ENCODE measurements around the gene CACNA1I.
"Not testable (repeated sequence)": the region's sequence is repeated elsewhere in the genome, so short reads cannot be mapped to it uniquely, and the experiment has no call there.

The CACNA1I gene

DNA sequence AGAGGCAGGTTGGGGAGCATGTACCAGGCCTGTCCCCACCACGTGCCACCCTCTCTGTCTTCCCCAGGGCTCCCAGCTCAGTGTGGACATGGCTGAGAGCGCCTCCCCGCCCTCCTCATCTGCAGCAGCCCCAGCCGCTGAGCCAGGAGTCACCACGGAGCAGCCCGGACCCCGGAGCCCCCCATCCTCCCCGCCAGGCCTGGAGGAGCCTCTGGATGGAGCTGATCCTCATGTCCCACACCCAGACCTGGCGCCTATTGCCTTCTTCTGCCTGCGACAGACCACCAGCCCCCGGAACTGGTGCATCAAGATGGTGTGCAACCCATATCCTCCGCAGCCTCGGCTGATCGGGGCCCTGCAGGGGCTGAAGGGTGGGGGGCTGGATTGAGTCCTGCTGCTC, at the start of gene CACNA1I:
TSS of gene CACNA1I (plus strand) at position 89 of the 400 bp plus-strand sequence. CDS start at position 89, 0 bp downstream.
- no peak for DNase-seq

DNA sequence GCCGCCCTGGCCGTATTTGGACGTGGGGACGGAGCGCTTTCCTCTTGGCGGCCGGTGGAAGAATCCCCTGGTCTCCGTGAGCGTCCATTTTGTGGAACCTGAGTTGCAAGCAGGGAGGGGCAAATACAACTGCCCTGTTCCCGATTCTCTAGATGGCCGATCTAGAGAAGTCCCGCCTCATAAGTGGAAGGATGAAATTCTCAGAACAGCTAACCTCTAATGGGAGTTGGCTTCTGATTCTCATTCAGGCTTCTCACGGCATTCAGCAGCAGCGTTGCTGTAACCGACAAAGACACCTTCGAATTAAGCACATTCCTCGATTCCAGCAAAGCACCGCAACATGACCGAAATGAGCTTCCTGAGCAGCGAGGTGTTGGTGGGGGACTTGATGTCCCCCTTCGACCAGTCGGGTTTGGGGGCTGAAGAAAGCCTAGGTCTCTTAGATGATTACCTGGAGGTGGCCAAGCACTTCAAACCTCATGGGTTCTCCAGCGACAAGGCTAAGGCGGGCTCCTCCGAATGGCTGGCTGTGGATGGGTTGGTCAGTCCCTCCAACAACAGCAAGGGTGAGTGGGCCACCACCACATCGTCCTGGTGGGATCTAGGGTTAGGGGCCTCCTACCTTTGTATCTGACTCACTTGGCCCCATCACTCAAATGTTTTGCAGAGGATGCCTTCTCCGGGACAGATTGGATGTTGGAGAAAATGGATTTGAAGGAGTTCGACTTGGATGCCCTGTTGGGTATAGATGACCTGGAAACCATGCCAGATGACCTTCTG, 49.3 kb upstream of the CACNA1I start:
- not testable (repeated sequence) for DNase-seq

DNA sequence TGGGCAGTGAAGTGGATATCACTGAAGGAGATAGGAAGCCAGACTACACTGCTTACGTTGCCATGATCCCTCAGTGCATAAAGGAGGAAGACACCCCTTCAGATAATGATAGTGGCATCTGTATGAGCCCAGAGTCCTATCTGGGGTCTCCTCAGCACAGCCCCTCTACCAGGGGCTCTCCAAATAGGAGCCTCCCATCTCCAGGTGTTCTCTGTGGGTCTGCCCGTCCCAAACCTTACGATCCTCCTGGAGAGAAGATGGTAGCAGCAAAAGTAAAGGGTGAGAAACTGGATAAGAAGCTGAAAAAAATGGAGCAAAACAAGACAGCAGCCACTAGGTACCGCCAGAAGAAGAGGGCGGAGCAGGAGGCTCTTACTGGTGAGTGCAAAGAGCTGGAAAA, 48.5 kb upstream of the CACNA1I start:
- DNase-seq = not testable (repeated sequence)

- DNase-seq = peak in 2 of 51 donors; percentile 60 to 67
Measured at GRCh38 chr22:39522567-39523300, 47.8 kb upstream of the CACNA1I start.

GRCh38 chr22:39524089-39524752, 46.3 kb upstream of the CACNA1I start:
- no peak for DNase-seq

DNA sequence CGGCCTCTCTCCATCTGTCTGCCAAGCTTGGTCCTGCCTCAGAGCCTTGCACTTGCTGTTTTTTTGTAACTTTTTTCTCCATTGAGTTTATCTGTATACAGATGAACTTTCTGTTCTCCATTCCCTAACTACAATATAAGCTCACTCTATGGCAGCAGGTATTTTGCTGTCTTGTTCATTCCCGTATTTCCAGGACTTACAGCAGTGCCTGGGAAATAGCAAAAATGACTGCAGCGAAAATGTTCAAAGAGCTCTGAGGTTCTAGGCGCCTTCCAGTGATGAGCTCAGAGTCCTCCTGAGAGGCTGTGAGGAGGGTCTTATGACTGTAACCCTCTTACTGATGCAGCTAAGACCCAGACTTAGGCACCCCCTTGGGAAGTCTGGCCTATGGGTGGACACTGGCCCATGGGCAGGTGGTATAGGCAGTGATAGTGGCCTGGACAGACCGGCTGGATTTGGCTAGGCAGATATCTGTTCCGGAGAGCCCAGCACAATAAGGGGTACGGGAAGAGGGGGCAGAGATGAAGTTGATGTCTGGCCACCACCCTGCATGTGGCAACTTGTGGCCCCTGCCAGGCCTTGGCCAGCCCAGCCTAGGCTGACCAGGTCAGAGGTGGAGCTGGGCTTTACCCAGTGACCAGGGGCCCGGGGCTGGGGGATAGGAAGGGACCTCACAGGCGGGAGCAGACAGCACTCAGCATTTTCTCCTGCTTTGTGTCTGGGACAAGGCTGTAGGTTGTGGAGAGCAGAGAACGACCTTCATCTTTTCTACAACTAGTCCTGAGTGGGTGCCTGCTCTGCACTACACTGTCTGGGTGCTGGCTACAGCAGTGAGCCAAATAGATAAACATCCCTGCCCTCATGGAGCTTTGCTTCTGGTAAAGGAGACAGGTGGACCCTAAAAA, 45.5 kb upstream of the CACNA1I start:
- DNase-seq = no peak

DNA sequence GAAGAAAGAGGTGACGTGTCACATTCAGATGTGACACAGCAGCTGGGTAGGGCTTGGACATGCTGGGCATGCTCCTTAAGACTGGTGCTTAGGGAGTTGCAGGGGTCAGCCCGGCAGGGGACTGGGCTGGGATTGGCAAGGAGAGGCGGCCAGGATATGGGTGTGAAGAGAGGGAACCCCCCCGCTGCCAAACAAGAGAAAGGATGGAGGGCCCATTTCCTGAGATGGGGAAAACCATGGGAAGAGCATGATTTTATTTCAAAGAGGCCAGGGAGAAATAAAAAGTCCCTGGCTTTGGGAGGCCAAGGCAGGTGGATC, 44.9 kb upstream of the CACNA1I start:
- no peak for DNase-seq

DNA sequence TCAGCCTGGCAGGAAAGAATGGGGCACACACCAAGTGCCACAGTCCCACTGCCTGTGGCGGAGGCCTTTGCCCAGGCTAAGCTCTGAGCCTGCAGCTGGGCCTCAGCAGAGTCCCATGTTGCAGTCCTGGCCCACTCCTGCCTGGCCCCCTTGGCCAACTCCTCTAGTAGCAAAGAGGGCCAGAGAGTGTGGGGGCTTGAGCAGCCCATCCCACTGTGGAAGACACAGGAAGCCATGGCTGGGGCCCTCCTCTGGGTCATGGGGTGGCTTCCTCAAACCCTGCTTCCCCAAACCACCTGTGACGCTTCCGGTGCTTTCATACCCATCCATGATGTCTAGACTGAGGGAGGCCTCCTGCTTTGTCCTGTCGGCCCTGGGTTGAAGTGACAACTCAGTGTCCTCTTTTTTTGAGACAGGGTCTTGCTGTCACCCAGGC, 43.8 kb upstream of the CACNA1I start:
- DNase-seq = no peak

- DNase-seq = peak in 1 of 51 donors; percentile 25
Measured at GRCh38 chr22:39527481-39527961, 43.0 kb upstream of the CACNA1I start.

DNA sequence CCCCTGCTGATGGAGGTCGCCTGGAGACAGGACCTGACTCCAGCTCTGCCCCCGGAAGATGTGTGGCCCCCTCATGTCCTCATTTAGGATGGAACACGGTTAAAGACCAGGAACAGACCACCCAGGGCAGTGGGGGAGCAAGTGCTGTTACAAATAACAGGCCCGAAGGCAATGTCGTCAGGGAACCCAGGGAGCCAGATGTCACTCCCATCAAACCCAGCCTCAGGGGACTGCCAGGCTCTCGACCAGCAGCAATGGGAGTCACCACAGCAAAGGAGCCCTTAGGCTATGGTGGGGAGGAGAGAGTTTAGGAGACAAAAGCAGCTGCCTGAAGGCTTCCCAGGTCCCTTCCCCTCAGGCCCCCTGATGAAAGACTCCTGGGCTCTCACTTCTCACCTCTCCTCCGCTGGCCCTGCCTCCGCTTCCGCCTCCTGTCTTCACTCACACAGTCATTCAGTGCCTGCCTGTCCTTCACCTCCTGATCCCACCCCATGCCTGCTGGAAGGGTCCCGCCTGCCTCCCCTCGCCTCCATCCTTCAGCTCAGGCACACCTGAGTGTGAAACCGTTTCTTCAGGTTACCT, 42.4 kb upstream of the CACNA1I start:
- DNase-seq = no peak

DNA sequence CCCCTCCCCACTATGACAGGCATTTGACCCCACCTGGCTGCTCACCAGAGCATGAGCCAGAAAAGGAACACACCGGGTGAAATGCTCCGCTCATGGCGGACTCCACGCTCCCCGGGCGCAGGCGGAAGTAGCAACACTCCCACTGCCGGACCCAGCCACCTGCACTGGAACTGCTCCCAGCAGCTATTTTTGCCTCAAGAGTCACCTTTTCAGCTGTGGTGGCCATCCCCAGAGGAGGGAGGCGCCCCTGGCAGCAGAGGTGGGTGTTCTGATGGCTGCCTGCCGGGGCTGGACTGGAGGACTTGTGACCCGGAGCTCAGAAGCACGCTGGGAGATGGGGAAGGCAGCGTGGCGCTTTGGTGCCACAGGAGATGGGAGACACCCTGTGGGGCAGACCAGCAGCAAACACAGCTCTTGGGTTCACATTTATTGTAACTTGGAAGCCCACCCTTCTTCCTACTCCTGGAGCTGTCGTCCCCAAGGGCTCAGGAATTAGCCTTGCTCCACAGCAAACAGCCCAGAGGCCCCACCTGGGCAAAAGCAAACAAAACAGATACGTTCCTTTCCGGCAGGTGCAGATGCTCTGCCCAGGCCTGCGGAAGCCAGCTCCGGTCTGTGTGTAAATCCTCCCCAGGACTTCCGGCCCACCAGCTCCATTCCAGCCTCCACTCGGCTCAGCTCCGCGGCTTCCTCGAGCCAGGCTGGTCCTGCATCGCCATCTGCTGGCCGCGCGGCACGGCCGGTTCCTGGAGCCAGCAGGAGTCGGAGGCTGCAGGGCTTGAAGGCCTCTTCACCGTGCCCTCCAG, 41.7 kb upstream of the CACNA1I start:
- DNase-seq = peak in 50 of 51 donors; percentile 30 to 94 (median 82)

DNA sequence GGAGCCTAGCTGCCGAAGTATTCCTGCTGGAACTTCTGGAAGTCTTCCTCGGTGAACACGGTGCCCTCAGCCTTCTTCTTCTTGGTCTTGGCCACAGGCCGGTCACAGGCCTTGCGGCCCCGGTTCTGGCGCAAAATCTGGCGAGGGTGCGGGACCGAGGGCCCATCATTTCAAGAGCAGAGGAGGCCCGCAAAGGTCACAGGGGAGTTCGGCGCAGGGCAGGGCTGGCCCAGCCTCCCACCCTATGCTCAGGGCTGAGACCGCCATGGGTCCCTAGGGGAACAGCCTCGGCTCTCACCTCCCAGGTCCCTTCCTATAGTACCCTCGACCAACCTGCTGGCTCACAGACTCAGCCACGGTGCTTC, 41.1 kb upstream of the CACNA1I start:
- DNase-seq = no peak

- DNase-seq = no peak
Measured at GRCh38 chr22:39530116-39530515, 40.4 kb upstream of the CACNA1I start.

- DNase-seq = peak in 1 of 51 donors; percentile 11
Measured at GRCh38 chr22:39530692-39531331, 39.7 kb upstream of the CACNA1I start.

DNA sequence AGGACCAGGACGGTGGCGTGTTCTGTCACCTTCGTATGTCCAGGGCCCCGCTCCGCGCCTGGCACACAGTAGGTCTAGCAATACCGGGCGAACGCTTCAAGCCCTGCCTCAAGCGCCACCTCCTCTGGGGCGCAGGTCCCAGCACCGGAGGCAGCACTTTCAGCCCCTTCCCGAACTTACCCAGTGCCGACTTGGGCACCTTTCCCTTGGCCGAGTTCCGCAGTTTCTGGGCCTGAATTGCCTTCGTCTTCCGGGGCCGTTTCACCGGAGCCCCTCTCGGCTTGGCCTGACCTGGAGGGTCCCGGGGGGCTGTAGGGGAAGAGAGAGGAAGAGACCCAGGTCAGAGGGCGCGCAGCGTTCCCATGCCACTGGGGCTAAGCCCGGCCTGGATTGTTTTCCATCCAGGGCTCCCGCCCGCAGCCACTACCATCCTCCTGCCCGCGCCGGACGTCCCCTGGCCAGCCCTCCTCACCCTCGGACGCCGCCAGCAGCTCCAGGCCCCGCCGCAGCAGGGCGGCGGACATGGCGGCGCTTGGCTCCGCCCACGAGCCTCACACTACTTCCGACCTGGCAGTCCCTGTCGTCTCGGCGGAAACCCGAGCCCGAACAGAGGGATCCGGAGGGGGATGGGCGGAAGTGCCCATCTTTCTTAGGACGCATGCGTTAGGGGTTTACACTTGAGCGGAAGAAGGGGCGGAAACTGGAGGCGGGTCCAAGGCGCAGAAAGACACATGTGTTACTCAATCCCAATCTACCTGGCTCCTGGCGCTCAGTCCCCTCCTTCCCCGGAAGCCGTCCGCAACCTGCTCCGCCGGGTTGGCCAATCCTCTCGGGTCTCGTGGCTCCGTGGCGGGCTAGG, 38.1 kb upstream of the CACNA1I start, which contains the start of gene RPS19BP1:
TSS of gene RPS19BP1 (minus strand) at position 534 of the 859 bp plus-strand sequence. CDS start at position 524, 10 bp downstream.
- peak; percentile 78 to 99 (median 97) for DNase-seq

DNA sequence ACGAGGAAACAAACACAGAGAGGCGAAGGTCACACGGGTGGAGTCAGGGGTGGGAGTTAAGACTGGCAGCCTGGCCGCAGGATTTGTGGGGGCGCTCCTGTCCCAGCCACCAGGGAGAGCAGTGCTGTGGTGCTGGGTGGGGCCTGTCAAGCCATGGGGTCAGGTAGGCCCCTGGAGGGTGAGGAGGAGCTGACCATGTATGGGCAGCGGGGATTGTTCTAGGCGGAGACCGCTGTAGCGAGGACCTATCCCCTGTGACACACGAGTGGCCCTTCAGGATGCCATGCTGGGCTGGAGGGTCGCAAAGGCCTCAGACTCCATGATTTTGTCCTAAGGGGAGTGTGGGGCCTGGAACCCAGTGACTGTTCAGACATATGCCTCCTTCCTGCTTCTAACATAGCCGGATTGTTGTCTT, 36.5 kb upstream of the CACNA1I start:
- DNase-seq = no peak

GRCh38 chr22:39534591-39535356, 35.8 kb upstream of the CACNA1I start:
- DNase-seq = peak in 45 of 51 donors; percentile 19 to 85 (median 61)

All from hypothalamus (tissue), 51 donors.